Measurements from ENCODE around the gene TM4SF4.
A peak's percentile ranks its signal among the peaks of the same experiment; 100 is the strongest.

Gene TM4SF4

DNA sequence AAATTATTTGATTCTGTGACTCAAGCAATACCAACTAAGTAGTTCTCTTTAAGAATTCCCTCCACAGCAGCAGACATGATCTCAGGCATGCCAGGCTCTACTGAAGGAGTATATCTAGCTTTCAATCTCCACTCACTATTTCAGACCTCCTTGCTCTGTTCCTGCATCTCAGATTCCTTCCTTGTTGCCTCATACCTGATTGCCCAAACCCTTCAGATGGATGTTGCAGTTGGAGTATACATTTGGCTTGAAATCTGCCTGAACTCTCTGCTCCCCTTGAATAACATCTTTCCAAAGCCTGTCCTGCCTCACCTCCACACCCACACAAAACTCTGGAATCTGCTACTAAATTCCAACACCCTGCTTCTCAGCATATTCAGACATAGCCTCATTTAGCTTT lies 19.8 kb upstream of the TM4SF4 start:
- FAIRE-seq (no peak), DNase-seq (ENCODE audit: low spot score) (no peak)

DNA sequence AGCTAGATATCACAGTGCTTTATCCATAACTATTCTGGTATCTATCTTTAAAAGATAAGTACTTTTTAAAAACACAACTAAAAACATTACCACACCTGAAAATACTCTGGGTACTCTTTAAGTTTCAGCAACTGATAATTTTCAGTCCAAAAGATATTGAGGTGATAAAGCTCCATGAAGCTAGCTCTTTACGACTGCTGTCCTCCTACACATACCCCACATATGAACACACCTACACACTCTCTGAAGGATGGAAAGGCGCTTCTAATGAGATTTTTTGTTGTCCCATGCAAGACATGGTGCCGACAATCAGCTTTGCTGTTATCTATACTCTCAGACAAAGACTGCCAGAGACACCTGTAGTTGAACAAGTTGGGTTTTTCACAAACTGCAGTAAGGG lies 19.1 kb upstream of the TM4SF4 start:
- FAIRE-seq (no peak), DNase-seq (ENCODE audit: low spot score) (no peak)

DNA sequence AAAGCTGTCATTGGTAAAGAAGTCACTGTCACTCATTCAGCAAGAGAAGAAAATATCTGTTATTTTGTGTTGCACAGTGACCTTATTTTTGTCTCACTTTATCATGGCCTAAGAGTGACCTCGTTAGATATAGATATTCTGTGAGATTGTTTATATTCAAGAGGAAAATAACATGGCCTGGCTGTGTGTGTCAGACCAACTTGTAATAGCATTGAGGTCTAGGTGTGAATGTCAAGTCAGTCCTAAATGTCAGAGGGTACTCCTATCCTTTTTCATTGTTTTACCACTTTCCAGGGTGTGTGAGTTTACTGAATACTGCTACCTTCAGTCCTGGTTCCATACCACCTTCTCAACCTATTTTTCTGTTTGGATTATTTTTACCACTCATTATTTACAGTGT lies 18.5 kb upstream of the TM4SF4 start:
- DNase-seq (ENCODE audit: low spot score) (no peak), FAIRE-seq (no peak)

DNA sequence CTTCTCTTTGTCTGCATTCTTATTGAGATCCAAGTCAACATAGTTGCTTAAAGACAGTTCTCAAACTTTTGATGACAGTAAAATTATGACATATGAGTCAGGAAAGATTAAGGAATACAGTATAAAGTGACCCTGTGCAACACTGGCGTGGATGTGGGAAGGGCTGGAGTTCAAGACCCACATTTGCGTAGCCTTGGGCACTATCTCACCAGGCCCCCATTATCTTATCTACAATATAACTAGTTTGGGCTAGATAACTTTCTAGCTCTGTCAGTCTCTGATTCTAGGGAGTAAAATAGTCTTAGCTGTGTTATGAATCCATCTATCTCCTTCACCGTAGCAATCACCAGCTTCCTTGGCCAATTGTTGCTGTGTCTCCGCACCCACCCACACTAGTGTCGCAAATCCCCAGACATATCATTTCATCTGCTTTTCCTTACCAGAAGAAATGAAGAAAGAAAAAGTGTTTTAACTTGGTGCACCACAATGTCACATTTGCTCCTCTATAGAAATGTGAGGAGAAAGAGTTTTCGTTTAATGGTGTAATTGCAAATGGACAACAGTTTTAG lies 14.9 kb upstream of the TM4SF4 start:
- no peak for FAIRE-seq
- DNase-seq (ENCODE audit: low spot score): no peak

DNA sequence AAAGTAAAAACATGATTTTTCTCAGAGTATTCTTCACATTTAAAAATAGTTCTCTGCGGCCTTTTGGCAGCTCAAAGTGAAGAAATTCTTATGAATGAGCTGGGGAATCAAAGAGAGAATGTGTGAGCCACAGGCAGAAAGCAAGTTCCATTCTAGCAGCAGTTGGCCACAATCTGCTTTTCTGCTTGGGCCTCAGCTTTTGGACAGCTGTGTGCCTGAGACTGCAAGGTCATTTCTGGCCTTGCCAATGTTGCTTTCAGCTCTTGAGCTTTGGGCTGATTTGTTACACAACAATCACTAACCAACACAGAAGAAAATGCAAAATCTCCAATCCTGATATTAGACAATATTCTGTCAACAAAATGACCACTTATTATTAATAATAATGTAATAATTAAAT lies 14.4 kb upstream of the TM4SF4 start:
- no peak for FAIRE-seq
- DNase-seq (ENCODE audit: low spot score): no peak

DNA sequence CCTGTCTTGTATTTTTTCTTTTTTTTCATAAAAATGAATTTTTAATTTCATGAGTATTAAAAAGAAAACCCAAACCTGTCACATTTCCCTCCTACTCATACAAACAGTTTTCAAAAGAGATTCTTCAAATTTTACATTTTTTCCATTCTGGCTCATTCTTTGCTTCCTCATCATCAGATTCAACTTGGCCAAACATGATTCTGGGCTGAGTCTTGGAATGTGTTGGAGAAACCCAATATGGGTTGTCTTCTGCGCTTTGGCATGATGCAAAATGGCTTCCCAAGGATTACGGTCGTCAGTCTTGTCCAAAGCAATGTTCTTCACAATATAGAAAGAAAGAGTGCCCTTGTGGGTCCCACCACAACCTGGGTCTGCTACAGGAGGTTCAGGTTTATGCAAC lies 12.4 kb upstream of the TM4SF4 start:
- no peak for FAIRE-seq
- no peak for DNase-seq (ENCODE audit: low spot score)

DNA sequence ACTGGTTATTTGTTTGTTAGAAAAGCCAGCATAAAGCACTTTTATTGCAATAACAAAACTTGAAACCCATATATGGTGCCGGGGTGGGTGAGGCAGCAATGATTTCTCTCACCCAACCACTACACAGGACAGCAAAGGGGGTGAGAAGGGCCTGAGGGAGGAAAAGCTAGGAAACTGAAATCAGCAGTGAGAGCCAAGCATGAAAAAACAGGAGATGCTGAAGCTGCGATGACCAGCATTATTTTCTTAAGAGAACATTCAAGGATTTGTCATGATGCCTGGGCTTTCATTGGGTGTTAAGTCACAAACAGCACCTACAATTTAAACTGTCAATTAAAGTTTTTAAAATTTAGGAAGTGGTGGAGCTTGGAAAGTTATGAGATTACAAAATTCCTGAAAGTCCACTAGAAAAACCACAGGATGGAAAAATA lies 11.9 kb upstream of the TM4SF4 start:
- FAIRE-seq: no peak
- DNase-seq (ENCODE audit: low spot score): no peak

DNA sequence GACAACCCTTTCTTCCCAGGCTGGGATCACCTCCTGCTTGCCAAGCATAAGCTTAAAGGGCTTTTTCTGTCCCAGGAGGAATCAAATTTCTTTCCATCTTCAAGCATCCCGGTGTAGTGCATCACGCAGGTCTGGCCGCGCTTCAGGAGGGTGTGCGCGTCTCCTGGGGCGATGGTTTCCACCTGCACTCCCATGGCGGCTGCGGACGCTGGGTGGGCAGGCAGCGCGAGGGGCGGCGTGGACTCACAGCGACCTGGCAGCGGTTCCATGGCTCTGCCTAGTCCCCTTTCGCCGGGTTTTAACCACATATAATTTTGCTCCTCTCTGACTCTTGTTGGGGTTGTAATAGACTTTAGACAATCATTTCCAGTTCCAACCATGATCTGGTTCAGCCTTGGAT lies 10.6 kb upstream of the TM4SF4 start:
- DNase-seq (ENCODE audit: low spot score): no peak
- no peak for FAIRE-seq

DNA sequence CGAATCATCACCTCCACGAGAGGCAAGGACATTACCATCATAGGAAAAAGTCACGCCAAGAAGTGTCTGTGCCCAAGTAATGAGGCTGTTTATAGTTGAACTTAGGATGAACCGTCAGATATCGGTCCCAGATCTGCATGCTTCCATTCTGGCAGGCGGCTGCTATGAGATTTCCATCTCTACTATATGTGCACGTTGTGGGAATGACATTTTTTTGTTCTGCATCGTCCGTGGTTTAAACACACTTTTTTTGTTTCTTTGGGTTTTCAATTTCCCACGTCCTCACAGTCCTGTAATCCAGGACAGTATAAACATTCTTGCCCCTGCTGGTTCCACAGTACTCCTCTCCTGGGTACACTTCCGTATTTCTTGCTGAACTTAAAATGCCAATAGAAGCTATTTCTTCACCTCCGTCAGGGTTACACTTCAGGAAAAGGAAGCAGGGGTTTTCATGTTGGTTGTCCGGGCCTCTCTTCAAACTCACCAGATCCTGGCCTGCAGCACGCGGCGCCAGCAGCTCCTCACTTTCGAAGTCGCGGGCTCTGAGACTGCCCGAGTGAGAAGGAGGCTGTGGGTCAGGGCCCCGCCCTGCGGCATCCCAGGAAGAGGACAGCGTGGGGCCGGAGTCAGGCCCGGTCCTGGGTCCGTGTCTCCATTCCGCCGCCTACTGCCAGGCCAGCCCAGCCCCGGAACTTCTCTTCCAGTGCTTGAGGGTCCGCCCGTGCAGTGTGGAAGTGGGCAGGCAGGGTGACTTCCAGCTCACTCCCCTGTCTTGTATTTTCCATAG lies 9.8 kb upstream of the TM4SF4 start:
- DNase-seq (ENCODE audit: low spot score): no peak
- no peak for FAIRE-seq

DNA sequence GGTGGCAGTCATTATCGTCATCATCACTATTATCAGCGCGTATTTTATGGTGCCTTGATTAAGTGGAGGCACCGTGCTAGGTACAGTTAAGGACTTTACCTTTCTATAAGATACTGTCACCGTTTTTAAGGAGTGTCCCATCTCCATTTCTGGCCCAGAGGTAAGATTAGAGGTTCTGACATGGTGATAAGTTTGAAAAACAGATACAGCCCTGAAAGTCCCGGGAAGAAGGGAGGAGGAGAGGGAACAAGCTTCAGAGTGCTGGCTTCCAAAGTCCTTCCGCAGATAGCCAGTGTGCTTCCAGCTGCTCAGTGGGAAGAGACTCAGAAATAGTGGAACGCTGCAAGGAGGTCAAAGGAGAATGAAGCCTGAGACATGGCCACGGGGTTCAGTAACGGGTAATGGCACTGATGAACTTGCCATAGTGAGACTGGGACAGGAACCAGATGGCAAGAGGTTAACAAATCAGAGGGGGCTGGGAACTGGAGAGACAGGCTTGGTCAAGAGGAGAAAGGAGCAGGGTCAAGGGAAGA lies 9.1 kb upstream of the TM4SF4 start:
- DNase-seq (ENCODE audit: low spot score) (no peak), FAIRE-seq (no peak)

DNA sequence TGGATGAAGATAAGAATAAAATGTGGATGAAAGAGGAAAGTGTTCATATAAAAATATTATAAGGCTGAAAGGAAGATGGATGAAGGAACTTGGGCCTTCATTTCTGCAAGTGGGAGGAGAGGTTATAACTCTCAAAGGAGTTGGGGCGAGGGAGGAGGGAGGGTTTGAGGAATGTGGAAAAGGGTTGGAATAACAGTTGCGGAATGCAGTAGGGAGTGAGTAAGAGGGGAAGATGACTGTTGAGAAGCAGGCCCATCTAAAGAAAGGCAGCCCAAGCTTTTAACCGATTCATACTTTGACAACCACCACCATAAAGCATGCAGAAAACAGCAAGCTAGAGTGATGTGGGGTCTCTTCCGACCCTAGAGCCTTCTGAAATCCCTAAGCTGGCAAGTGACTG lies 8.3 kb upstream of the TM4SF4 start:
- peak; percentile 74 for DNase-seq (ENCODE audit: low spot score)
- no peak for FAIRE-seq

DNA sequence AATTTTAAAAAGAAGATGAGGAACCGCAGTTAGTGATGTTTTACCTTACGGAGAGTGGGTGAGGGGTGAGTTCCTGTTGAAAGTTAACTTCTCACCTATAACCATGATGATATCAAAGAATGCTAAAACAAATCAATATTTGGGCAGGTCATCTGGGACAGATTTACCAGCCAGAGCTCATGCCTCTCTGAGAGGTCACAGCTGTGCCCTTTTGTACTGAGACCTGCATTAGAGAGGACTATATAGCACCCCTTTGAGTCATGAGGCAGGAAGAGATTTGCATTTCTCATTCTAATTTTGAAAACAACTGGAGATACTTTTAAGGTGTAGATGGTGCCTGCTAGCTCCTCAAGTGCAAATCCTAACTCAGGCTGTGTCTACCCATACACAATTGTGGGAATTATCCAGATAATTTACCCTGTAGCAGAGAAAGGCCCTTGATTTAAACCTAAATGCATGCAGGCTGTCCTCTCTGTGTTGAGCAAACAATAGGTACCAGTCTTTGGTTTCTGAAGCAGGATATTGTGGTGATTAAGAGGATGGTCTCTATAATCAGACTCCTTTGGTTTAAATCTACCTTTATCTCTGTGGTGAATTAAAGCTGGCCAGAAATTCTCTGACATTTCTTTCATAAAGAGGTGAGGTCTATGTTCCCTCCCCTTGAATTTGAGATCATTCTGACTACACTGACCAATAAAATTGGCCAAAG lies 5.8 kb upstream of the TM4SF4 start:
- DNase-seq (ENCODE audit: low spot score) (no peak), FAIRE-seq (no peak)

DNA sequence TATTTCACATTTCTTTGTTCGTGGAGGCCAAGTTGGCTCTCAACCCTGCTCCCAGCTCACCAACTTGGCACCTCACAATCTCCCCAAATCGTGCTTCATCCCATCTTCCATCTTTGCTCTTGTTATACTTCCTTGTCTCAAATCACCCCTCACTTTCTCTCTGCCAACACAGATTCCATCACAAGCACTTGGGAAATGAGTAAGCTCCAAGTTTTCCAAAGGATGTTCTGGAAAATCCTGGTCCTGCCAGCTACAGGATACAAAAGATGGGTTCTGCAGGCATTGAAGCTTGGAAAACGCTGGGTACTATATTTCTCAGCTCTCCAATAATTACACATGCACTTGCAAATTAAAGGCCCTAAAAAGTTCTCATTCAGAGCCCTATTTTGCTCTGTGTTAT lies 4.1 kb upstream of the TM4SF4 start:
- FAIRE-seq: no peak
- no peak for DNase-seq (ENCODE audit: low spot score)

DNA sequence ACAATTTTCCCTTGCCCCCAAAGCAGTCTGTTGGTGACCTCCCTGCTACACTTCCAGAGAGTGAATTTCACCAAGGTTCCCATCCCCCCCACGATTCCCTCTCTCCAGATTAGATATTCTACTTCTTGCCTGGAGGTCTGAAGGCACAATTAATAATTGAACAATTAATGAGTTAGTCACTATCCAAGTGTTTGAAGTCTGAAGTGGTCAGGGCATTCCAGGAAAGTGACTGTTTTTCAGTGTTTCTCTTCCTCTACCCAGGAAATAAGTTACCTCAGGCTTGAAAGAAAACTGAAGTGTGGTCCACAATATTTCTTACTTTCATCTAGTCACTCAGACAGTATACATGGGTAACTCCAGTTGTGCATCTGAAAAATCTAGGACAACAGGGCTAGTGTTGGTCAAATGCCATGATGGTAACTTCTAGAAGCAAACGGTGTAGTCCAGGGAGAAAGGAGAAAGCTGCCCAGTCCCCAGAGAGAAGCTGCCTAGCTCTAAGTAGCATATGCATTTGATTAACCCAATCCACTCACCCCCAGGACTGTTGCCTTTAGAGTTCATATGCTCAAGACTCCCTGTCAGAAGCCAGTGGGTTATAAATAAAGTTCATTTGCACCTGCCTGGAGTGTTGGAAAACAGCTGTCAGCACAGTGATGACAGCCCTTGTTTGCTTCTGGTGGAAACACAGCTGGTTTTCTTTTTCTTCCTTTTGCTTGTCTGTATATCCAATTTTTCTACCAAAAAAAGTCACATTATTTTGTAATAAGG lies 2.3 kb upstream of the TM4SF4 start:
- DNase-seq (ENCODE audit: low spot score) (peak; percentile 86), FAIRE-seq (peak; percentile 90)

DNA sequence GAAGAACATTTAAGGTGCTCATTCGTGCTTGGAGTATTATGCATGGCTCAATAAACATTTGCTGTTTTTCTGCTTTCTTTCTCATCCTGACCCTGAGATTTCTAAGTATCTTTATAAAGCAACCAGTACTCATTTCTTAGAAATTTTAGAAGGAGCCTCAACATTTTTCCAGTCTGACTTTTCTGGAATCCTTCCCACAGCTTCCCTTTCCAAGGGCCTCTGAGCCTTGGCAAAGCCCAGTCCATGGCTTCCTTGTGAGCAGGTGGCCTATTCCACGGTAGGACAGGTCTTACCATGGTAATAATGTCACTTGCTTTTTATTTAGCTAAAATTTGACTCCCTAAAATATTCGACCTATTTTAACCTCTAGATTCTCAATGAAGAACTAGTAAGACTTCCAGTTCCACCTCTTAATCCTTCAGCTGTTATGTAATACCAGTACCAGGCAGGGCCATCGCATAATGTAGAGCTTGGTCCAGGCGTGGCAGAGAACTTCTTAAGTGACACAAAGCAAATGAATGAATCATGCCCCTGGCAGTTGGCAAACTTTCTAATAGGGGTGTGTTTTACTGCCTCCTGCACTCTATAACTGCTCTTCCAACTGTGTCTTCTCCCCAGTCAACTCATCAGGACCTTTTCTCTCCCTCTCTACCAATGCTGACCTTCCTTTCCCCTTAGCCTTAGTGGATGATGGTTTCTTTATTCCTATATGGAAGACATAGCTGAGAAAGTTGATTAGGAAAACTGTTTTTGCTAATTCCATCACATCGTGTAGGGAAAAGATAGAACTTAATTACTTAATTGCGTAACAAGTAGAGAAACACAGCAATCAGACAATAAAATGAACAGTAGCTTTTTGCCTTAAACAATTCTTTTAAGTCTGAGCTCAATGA lies 894 bp upstream of the TM4SF4 start:
- peak; percentile 91 for FAIRE-seq
- peak; percentile 90 for DNase-seq (ENCODE audit: low spot score)

DNA sequence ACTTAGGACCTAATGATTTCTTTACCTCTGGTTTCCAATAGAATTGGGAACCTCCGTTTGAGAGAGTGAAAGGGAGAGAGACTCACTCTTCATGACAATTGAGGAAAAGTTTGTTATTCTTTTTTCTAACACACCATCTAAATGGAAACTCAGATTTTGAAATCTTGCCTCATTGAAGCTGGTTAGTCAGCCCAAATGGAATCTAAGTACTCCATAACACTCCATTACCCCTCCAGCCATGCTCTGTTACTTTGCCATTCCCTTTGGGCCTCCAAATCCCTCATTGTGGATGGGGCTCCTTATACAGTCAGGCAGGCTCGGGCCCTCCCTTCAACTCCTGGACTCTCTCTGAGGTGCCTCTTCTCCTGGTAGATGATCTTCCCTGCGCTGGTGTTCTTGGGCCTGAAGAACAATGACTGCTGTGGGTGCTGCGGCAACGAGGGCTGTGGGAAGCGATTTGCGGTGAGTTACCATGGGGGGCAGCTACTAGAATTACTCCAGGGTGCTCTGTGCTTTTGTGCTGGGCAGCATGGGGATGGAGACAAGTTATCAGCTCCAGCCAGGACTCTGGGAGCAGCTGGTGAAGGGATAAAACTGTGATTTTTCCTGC lies 1.1 kb downstream of the TM4SF4 start:
- FAIRE-seq (no peak), DNase-seq (ENCODE audit: low spot score) (no peak)

DNA sequence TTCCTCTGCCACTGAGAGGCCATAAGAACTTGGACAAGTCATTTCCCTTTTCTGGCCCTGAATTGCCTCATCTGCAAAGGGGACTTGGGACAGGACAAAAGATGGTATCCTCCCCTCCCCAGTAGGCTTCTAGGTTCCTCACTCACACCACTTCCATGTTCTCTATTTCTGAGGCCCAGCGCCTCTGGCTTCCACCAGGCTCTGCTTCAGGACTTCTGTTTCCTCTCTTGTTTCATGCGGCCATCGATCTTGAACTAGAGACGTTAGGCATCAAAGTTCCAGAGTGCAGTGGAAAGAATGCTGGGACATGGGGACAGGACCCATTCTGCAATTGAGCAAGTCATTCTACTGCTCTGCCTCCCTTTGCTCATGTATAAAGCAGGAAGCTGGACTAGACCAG lies 1.7 kb downstream of the TM4SF4 start:
- DNase-seq (ENCODE audit: low spot score) (no peak), FAIRE-seq (no peak)

DNA sequence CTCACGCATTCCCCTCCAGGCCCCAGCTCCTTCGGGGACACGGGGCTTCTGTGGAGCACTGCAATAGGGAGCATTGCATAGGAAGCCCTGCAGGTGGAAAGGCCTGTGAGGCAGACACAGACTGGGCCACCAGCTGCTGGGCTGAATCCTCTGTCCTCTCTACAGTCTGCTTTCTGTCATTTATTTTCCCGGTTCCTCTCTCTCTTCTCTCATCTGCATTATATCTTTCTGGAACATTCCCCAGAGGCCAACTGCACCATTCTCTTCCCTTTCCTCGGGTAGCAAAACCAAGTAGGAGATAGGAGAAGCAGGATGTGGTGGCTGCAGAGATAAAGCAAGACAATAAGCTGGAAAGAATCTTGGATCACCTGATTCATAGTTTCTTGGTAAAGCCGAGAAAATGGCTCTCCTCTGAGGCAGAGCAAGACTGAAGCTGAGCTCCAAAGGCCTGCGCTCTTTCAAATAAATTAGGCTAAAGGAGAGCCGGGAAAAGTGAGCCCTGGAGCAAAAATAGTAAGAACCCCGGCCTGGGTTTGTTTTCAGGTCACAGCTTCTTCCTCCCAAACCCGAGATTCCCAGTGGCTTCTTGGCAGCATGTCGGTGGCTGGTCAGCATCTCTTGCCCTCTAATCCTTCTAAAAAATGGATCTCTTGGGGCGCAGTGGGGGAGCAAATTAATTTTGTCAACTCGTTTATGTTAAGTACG lies 5.3 kb downstream of the TM4SF4 start:
- no peak for FAIRE-seq
- peak; percentile 7 for DNase-seq (ENCODE audit: low spot score)

DNA sequence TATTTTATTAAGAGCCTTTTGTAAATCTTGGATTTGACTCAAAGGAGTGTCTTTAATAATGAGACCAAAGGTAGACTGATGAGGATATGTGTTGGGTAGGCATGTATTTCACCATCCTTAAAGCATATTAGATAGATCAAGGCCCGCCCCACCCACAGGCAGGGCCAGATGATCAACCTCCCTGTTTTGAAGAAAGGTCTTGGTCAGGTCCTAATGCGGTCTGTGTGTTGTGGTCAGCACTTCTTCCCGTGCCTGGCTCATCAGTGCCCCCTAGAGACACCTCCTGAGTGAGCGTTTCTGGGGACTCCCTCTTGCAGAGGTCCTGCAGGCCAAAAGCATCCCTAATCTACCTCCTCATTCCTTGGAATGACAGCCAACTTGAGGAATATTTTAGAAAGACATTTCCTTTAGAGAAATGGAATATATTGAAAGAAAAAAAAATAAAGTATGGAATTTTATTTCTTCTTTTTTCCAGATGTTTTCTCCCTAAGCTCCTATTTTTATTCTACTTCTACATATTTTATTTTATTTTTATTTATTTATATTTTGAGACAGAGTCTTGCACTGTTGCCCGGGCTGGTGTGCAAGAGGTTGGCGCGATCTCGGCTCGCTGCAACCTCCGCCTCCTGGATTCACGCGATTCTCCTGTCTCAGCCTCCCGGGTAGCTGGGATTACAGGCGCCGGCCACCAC lies 6.0 kb downstream of the TM4SF4 start:
- FAIRE-seq (peak; percentile 64), DNase-seq (ENCODE audit: low spot score) (peak; percentile 78)
